Embryonic facial prominence (tissue), 1 donor: ENCODE measurements around the gene OSGEP.

Experiments
- DNase-seq: peaks from one replicate; pipeline ENCODE4 v3.0.0-alpha.2; 2016; ENCODE audit errors: extremely low spot score

Gene OSGEP

DNA sequence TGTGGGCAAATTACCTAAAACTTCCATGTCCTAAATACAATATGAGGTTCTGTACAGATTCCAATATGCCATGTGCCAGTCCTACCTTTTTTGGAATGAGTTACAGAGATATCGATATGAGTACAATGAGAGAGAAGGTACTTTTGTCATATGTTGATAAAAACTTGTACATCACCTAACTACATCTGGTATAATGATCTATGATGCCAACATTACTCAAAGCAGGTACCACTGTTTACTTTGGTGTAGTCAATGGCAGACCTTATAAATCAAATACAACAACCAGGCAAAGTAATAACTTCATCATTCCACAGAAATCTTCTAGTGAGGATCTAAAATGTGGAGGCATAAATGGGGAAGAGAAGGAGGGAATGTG is 54.0 kb downstream of the OSGEP start:
- no peak for DNase-seq

DNA sequence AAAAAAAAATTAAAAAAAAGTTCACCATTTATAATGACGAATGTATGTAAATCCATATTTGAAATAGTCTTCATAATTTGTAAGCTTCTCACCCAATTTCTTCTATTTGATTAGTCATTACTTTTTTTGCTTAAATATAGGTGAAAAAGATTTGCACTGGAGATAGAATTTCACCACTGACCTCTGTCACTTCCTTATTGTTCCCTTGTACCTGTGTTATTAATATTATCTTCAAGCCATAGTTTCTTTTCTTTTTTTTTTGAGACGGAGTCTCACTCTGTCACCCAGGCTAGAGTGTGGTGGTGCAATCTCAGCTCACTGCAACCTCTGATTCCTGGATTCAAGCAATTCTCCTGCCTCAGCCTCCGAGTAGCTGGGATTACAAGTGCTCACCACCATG is 57.1 kb downstream of the OSGEP start:
- no peak for DNase-seq
